GM19455 (cell line): Measurements from ENCODE around the gene ADD3.

Source experiments
- ATAC-seq: cut with Tn5 transposase; IDR thresholded peaks from one replicate; pipeline ENCODE4 v1.9.1; 2021; ENCODE audit not compliant: unreplicated experiment

ADD3 gene

DNA sequence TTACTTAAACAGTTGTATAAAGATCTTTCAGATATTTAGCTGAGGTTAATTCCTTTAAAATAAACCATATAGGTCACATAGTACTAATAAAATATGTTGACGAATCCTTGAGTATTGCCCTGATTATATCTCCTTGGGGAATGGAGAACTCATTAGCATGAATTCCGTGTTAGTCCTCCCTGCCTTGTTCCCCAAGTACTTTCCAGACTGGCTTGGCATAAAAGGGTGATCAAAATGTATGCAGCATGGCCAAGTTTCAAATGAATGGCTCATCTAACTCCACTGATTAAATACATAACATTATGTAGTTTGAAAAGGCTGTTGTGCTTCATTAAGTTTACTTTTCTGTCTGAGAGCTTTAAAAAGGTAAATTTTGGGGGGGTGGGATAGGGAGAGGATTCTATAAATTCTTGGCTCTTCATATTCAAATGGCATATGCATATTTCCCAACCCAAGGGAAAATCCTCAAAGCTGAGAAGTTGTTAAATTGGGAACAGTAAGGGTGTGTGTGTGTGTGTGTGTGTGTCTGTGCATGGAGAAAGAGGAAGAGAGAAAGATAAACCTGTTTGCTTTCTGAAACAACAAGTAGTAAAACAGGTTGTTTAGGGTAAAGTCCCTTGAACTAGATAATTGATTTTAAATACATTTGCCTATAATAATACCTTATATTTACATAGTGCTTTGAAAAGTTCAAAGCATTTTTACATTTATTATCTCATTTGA, 4.8 kb upstream of the ADD3 start:
- no peak for ATAC-seq

GRCh38 chr10:110003524-110003885, 4.3 kb upstream of the ADD3 start:
- ATAC-seq: no peak

DNA sequence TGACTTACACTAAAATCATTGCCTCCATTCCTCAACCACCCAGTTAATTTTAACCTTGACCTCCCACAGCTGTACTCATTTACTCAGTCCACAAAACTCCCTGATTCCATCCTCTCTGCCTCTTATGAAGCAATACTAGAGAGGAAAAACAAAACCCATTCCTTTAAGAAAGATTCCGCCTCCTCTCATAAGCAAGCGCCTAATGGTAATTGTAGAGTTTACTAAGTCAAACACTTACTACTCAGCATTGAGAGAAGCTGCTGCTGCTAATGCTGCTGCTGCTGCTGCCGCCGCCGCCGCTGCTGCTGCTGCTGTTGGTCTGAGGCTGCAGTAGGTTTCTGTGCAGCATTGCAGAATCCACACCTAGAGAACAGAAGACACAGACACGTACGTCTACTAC, 2.1 kb upstream of the ADD3 start:
- no peak for ATAC-seq

GRCh38 chr10:110006358-110007160, 1.2 kb upstream of the ADD3 start:
- no peak for ATAC-seq

- peak; percentile 35 for ATAC-seq
These were observed 553 bp upstream of the ADD3 start for GRCh38 chr10:110007161-110007700.

DNA sequence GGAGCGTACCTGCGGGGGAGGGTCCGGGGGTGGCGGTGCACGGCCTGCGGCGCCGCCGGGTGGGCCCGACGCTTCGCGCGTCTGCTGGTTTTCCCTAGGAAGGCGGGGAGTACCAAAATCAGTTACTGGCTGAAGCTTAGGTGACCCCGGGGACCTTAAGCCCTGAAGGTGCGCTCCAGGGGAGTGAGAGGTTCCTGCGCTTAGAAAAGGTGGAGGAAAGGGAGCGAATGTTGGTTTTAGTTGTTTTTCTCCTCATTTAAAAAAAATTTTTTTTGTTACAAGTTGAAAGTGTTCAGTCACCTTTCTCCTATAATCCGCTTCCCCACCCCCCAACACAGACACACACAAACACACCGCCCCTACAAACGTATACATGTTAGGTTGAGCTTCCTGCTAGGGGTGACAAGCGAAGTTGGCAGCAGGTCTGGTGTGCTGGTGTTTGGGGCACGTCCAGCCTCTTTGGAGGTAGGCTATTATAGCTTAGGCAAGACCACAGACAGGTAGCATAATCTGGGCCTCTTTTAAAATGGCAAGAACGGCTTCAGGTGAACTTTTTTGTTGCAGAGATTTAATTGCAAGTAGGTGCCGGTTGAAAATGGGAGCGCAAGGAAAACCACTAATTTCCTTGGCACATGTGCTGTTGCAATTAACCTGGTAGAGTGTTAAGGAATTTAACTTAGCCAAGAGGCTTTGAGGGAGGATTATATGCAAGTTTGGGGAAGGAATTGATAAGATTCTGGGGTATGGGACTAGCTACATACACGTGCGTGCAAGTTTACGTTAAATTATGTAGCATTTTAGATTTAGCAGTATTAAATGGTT, 945 bp downstream of the ADD3 start:
- no peak for ATAC-seq

GRCh38 chr10:110009736-110010475, 2.1 kb downstream of the ADD3 start:
- ATAC-seq: no peak

GRCh38 chr10:110010486-110011378, 2.9 kb downstream of the ADD3 start:
- no peak for ATAC-seq

DNA sequence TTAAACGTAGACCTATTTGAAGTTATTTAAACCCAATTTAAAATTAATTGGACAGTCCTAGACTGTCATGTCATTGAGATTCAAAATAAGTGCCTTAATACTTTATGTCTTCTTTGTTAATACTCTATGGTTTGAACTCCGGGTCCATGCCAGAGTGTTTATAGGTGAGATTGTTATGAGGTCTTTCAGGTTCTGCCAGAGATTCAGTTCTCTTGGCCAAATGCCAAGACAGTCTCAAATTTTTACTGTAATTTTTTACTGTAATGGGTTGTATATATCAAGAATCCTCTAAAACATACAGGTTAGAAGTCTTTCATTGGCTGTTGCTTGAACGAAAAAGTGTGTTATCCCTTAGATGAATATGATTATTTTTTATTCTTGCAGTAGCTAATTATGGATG, 3.9 kb downstream of the ADD3 start:
- ATAC-seq: no peak

DNA sequence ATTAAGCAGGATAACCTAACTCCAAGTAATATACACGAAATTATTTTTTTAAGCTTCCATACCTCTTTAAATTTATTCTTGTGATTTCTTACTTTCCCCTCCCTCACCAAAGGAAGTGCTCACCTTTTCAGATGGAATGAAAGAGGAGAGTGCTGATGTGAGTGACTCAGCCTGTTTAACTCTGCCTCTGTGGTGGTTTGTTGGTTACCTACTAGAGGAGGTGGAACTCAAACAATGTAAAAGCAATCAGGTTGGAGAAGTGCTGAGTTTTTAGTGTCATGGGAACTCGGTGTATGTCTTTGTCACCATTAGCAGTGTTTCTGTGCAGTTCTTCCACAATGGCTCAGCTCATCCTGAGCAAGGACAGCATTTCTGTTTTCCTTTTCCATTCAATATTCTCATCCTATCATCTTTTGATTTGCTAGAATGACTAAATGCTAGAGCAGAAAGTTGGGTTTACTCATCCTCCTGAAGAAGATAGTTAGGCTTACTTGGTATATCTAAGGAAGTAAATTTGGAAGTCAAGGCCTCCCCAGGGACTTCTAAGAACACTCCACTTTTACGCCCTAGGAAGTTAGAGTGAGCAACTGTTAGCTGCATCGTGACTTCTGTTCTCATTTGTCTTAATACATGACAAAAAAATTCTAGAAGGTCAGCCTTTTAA, 6.0 kb downstream of the ADD3 start:
- ATAC-seq: no peak

DNA sequence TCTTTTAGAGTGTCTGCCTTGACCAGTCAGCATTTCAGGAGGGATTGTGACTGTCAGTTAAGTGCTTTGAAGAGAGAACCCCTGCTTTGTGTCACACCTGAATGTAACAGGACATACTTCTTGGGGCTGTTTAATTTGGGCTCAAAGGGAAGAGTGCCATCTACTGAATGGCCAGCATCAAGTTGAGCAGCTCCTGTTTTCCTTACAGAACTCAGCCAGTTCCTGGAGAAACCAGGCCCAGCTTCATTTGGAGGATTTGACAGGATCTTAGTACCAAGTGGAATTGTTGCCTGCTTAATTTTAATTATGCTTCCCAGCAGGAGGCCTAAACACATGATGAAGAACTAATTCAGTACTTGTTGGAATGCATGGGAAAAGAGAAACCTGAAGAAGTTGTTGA, 8.3 kb downstream of the ADD3 start:
- ATAC-seq: no peak

- ATAC-seq: no peak
These were observed 9.3 kb downstream of the ADD3 start for GRCh38 chr10:110017052-110017451.

- no peak for ATAC-seq
These were observed 10.1 kb downstream of the ADD3 start for GRCh38 chr10:110017907-110018306.

DNA sequence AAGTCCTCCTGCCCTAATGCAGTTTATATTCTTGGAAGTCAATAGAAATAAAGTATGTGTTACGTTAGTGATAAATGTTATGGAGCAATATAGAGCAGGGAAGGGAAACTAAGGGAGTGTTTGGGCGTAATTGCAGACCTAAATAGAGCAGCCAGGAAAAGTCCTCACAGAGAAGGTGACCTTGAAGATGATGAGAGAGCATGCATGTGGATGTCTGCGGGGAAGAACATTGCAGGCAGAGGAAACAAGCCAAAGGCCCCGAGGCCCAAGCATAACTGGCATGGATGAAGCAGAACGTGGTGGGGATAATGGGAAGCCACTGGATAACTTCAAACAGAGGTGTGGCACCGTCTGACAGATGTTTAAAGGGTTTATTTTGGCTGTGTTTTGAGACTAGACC, 12.5 kb downstream of the ADD3 start:
- ATAC-seq: no peak

GRCh38 chr10:110022716-110023504, 15.1 kb downstream of the ADD3 start:
- ATAC-seq: no peak

- ATAC-seq: no peak
These were observed 16.1 kb downstream of the ADD3 start for GRCh38 chr10:110023785-110024465.

- no peak for ATAC-seq
These were observed 21.7 kb downstream of the ADD3 start for GRCh38 chr10:110029450-110029849.
